T-helper 2 cell (primary cell): ENCODE data around the gene ANKRD23.
"Not testable (repeated sequence)": the region's sequence is repeated elsewhere in the genome, so short reads cannot be mapped to it uniquely, and the experiment has no call there.

ENCODE experiments used
- DNase-seq, 5 experiments: peaks; one replicate each; pipeline versions ENCODE4 v3.0.0 to v3.0.0-alpha.2; 2012 to 2022
- total RNA-seq, 2 donors: gene quantifications; one replicate each; lab custom pipeline; 2026; lab: John Stamatoyannopoulos, UW

The ANKRD23 gene
- total RNA-seq = 2.8 to 3.1 reads per million in 2 donors

- no peak for DNase-seq
Measured at GRCh38 chr2:96843538-96844268, at the start of gene ANKRD23. TSS of gene ANKRD23 (minus strand) at chr2:96844021. CDS start at chr2:96843992, 29 bp downstream.

GRCh38 chr2:96891591-96892333 is 47.9 kb upstream of the ANKRD23 start:
- peak in 1 of 5 experiments; percentile 32 for DNase-seq

DNA sequence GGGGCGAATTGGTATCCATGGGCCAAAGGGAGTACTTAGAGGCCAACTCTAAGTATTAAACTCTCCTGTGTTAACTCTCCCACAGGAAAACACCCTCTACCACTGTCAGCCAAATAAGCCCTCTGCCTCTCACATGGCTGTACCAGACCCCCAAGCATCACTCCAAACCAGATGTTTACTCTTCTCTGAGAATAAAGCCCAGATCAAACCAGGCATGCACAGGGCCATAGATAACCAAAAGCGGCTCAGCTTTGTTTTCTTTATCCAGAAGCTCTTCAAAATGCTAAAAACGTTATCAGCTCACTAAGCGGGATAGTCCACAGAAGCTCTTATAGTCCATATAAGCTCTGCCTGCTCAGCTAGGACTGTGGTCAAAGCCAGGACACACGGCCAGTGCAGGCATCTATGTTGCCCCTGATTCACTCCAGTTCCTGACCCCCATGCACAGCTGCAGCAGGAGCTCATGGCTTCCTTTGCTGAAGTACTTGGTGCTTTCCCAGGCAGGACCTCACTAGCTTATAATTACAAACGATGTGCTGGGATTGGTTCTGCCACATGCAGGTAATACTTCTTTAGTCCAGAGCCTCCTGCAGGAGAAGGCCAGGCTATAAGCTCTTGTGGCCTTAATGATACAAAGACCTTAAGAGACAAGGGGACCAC is 47.0 kb upstream of the ANKRD23 start:
- no peak for DNase-seq

GRCh38 chr2:96890252-96890651 is 46.4 kb upstream of the ANKRD23 start:
- no peak for DNase-seq

GRCh38 chr2:96889502-96889901 is 45.7 kb upstream of the ANKRD23 start:
- not testable (repeated sequence) for DNase-seq

- peak in 1 of 5 experiments; percentile 37 for DNase-seq
Measured at GRCh38 chr2:96888072-96889011, 44.5 kb upstream of the ANKRD23 start.

DNA sequence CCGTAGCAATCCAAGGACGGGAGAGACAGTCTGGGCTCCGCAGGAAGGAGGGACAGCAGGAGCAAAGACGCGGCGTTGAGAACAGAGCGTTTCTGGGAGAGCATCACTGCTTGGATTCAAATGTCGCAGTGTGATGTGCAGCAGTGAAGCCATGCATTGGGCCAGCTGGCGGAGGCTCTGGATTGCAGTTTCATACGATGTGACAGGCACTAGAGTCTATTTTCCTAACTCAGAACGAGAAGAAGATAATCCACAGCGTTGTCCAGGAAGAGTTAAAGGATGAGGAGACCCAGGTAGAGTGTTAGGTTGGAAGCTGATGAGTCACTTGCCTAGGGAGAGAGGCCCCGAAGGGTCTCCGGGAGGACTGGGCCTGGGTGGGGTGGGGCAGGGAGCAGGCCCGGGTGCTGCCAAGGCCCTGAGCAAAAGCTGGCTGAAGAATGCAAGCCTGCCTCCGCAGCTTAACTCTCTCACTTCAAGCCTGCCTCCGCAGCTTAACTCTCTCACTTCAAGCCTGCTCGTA is 43.7 kb upstream of the ANKRD23 start:
- no peak for DNase-seq

DNA sequence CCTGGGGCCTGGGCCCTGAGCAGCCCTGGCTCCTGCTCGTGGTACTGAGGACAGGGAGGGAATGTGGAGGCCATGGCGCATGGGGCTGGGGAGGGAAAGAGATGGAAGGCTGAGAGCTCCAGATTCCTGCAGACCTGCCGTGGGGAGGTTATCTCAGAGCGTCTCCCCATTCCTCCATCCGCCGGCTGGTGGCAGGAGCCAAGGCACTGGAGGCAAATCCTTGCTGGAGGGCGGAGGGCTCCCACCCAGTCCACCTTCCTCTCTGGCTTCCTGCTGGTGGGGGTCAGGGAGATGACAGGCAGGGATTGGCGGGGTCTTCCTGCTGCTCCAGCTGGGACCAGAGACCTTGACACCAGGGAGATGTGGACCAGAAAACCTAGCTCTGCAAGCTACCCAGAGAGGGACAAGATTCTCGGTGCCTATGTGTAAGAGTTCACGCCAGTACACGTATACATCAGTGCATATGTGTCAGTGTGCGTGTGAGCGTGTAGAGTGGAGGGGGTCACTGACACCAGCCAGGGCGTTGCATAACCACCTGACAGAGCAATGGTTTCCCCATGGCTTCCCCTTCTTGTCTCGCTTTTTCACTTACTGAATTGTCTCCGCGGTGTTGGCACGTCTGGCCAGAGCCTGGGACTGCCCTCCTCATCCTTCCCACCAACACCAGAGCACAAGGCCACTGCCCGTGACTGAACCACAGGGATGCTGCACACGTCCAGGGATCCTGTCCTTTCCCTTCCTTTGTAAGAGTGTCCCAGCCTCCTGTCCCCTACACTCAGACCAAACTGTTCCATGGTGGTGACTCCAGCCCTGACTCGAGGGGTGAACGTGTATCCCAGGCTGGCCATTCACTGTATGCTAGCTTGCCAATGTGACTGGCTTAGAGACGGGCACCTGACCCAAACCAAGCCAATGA is 41.9 kb upstream of the ANKRD23 start:
- DNase-seq = no peak

GRCh38 chr2:96884299-96885094 is 40.7 kb upstream of the ANKRD23 start:
- DNase-seq = no peak

DNA sequence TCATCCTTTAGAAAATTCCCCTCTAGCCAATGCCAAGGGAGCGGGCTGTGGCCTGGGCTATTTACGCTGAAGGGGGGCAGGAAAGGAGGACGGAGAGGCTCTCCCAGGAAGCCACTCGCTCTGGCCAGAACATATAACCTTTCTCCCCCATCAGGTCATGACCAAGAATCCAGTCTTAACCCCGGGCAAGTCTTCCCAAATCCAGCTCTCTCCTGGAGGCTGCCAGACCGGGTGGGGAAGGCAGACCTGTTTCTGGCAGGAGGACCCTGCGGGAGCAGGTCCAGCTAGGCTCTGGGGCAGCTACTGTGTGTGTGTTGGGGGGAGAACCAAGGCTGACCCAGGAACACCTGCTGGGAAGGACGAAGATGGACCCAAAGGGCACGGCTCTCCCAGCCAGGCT is 39.5 kb upstream of the ANKRD23 start:
- DNase-seq = no peak

GRCh38 chr2:96882906-96883305 is 39.1 kb upstream of the ANKRD23 start:
- DNase-seq = no peak

GRCh38 chr2:96882230-96882629 is 38.4 kb upstream of the ANKRD23 start:
- DNase-seq = no peak

- DNase-seq = no peak
Measured at GRCh38 chr2:96881349-96882195, 37.8 kb upstream of the ANKRD23 start.

- no peak for DNase-seq
Measured at GRCh38 chr2:96880891-96881273, 37.1 kb upstream of the ANKRD23 start.

DNA sequence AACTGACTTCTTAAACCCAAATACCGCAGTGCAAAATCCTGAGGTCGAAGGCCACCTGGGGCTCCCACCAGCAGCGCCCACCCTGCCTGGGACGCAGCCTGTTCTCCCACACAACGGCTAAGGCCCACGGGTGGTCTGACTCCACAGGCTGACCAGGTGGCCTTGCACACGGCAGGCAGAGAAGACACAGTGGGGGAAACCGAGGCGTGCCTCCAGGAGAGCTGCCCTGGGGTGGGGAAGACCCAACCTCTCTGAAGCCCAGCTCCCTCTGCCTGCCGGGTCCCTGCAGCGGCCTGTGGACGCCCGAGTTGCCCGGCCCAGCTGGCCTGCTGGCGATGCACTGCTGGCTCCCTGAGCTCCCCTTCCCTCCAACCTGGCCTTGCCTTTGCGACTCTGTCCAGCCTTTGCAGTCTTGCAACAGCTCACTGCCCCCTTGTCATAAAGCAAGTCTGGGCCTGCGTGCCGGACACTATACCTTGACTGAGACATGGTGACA is 35.8 kb upstream of the ANKRD23 start:
- DNase-seq = no peak

DNA sequence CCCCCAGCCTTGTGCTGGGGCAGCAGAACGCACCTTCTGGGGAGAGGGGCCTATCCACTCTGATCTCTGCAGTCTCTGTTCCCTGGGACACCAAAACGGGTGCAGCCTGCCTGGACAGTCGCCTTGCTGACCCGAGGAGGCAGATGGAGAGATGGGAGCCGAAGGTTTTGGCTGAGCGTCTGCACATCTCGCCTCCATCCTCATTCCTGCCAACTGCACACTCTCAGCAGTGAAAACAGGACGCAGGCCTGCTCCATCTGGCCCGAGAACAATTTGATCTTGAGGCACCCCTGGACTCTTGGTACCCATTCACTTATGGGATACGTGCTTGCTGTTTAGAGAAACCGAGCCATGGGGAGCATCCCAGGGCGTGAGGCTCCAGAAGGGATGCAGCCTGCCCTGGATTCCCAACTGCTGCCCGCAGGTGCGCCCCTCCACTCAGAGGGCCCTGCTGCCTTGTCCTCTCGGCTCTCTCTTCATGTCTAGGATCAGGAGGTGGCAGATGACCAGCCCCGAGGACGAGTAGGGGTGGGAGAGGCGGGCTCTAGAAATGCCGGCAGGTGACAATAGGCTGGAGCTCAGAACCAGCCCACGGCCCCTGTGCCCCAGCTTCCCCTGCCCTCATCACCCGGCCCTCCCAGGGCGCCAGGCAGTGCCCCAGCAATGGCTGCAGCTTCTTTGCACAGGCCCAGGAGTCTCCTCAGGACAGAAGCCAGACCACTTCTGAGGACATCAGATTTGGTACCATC is 35.1 kb upstream of the ANKRD23 start:
- no peak for DNase-seq

GRCh38 chr2:96878171-96878570 is 34.4 kb upstream of the ANKRD23 start:
- no peak for DNase-seq

GRCh38 chr2:96877631-96878092 is 33.8 kb upstream of the ANKRD23 start:
- DNase-seq = no peak
